Erythroblast (primary cell): ENCODE measurements around the gene VWC2L.

Experiments used
- GATA1 ChIP-seq: IDR thresholded peaks from 2 replicates; pipeline ENCODE4 v1.6.1; 2011; ENCODE audit warnings: low read depth, mild to moderate bottlenecking, control low read depth, low read length, moderate library complexity
- POLR2A ChIP-seq: IDR thresholded peaks from 2 replicates; pipeline ENCODE4 v1.6.1; 2011; ENCODE audit warnings: mild to moderate bottlenecking, low read length

GRCh38 chr2:214469728-214470127, 58.9 kb downstream of the VWC2L start:
- TF ChIP-seq POLR2A = no peak
- no peak for TF ChIP-seq GATA1
